Prostate gland (tissue), 2 donors: ENCODE measurements around the gene SLC5A9.
"Not testable (repeated sequence)": the region's sequence is repeated elsewhere in the genome, so short reads cannot be mapped to it uniquely, and the experiment has no call there.

ENCODE experiments used
- CTCF ChIP-seq, 4 experiments: fragments of 200-600 bp in 2 of 4; fragments of 450-650 bp in 2 of 4; sonication (generic) in 2 of 4; IDR thresholded peaks; 1 replicate in 3 of 4; 2 replicates in 1 of 4; pipeline ENCODE4 v1.5.1; 2016 to 2019; ENCODE audit warnings: antibody characterized with exemption in 4 of 4, mild to moderate bottlenecking in 2 of 4, moderate library complexity in 2 of 4
- POLR2A ChIP-seq: fragments of 450-650 bp; IDR thresholded peaks from one replicate; pipeline ENCODE4 v1.6.1; 2016; ENCODE audit warnings: antibody characterized with exemption, mild to moderate bottlenecking
- POLR2AphosphoS5 ChIP-seq: sonication (generic); formaldehyde crosslinking; IDR thresholded peaks from one replicate; pipeline ENCODE4 v1.6.1; 2017; ENCODE audit warnings: antibody characterized with exemption

- not testable (repeated sequence) for TF ChIP-seq POLR2A; POLR2AphosphoS5; CTCF (IDR thresholded peaks at IDR 0.05)
Measured at GRCh38 chr1:48284696-48285420, 62.3 kb downstream of the SLC5A9 start.
